SU-DHL-6 (cell line): ENCODE results near the gene NKD1.

Experiments
- H2AFZ ChIP-seq: fragments of 200-600 bp; sonication (generic); 2 replicates; pipeline ENCODE4 v1.6.1; 2014; ENCODE audit warnings: low read depth, mild to moderate bottlenecking, moderate library complexity, mixed read lengths, antibody characterized with exemption, low read length; ENCODE audit not compliant: severe bottlenecking
- H3F3A ChIP-seq: fragments of 200-600 bp; shearing (Covaris generic); 2 replicates; pipeline ENCODE4 v1.6.0; 2016; ENCODE audit warnings: antibody characterized with exemption, mild to moderate bottlenecking; ENCODE audit not compliant: insufficient read depth
- H3K27ac ChIP-seq: fragments of 200-600 bp; sonication (generic); 2 replicates; pipeline ENCODE4 v1.5.1; 2016; ENCODE audit warnings: low read depth, mild to moderate bottlenecking, low read length, moderate library complexity, mixed read lengths
- H3K27me3 ChIP-seq: fragments of 200-600 bp; sonication (generic), shearing (Covaris generic); 2 replicates; pipeline ENCODE4 v1.6.0; 2014; ENCODE audit warnings: mild to moderate bottlenecking, low read length
- H3K36me3 ChIP-seq: fragments of 200-600 bp; sonication (generic); 2 replicates; pipeline ENCODE4 v1.6.1; 2014; ENCODE audit warnings: mild to moderate bottlenecking, low read length, mixed read lengths
- H3K4me2 ChIP-seq: fragments of 300-600, 200-600 bp; shearing (Covaris generic), sonication (generic); 2 replicates; pipeline ENCODE4 v1.6.0; 2014; ENCODE audit warnings: low read length, low read depth, mild to moderate bottlenecking; ENCODE audit not compliant: poor library complexity, severe bottlenecking
- H3K4me3 ChIP-seq: fragments of 200-600 bp; sonication (generic); 2 replicates; pipeline ENCODE4 v1.5.1; 2014; ENCODE audit warnings: antibody characterized with exemption, low read length, mild to moderate bottlenecking, mixed read lengths; ENCODE audit not compliant: insufficient read depth, poor library complexity, severe bottlenecking
- H3K79me2 ChIP-seq: fragments of 200-600 bp; sonication (generic); 2 replicates; pipeline ENCODE4 v1.6.1; 2014; ENCODE audit warnings: mild to moderate bottlenecking, low read length, moderate library complexity; ENCODE audit not compliant: insufficient read depth
- H3K9ac ChIP-seq: fragments of 200-600 bp; sonication (generic); 2 replicates; pipeline ENCODE4 v1.7.0; 2014; ENCODE audit warnings: mild to moderate bottlenecking, low read length
- H3K9me2 ChIP-seq: fragments of 200-600 bp; sonication (generic); replicated peaks from 2 replicates; pipeline ENCODE4 v1.6.1; 2014; ENCODE audit warnings: low read length; ENCODE audit not compliant: insufficient read depth
- H3K9me3 ChIP-seq: fragments of 200-600 bp; sonication (generic); 2 replicates; pipeline ENCODE4 v1.6.1; 2014; ENCODE audit warnings: low read length, mixed read lengths; ENCODE audit not compliant: insufficient read depth
- H4K20me1 ChIP-seq: fragments of 200-600 bp; sonication (generic); 2 replicates; pipeline ENCODE4 v1.6.1; 2014; ENCODE audit warnings: low read depth, mild to moderate bottlenecking, antibody characterized with exemption, low read length, moderate library complexity, mixed read lengths
- CTCF ChIP-seq: fragments of 200-600 bp; sonication (generic); IDR thresholded peaks from one replicate; pipeline ENCODE4 v1.5.1; 2017; ENCODE audit warnings: antibody characterized with exemption, mild to moderate bottlenecking, low read length, moderate library complexity; ENCODE audit not compliant: insufficient read depth, poor library complexity, severe bottlenecking
- EZH2phosphoT487 ChIP-seq: fragments of 200-600 bp; sonication (generic), shearing (Covaris generic); conservative IDR thresholded peaks from 2 replicates; pipeline ENCODE4 v1.6.1; 2018; ENCODE audit warnings: mild to moderate bottlenecking, antibody characterized with exemption, low read length, moderate library complexity, mixed read lengths

NKD1 gene

GRCh38 chr16:50591800-50592771, 43.9 kb downstream of the NKD1 start:
- no peaks in the 10 kb centered on the region for H3K79me2 ChIP-seq
- H4K20me1 ChIP-seq = no peaks in the 10 kb centered on the region
- H3K9me3 ChIP-seq = no peaks in the 10 kb centered on the region
- no peaks in the 10 kb centered on the region for H3F3A ChIP-seq
- no peak overlapping the region for H3K4me2 ChIP-seq
- H3K9me2 ChIP-seq = no peaks in the 10 kb centered on the region
- TF ChIP-seq CTCF = no peak
- no peak for TF ChIP-seq EZH2phosphoT487
- H3K27me3 ChIP-seq = no peaks in the 10 kb centered on the region
- no peak overlapping the region for H3K27ac ChIP-seq
- H3K36me3 ChIP-seq = no peaks in the 10 kb centered on the region
- no peak overlapping the region for H3K4me3 ChIP-seq
- no peak overlapping the region for H3K9ac ChIP-seq
- H2AFZ ChIP-seq = no peak overlapping the region

- TF ChIP-seq EZH2phosphoT487 = no peak
- no peak for TF ChIP-seq CTCF
- H3K27me3 ChIP-seq = no peaks in the 10 kb centered on the region
- no peak overlapping the region for H3K9ac ChIP-seq
- H3K9me3 ChIP-seq = no peaks in the 10 kb centered on the region
- no peak overlapping the region for H3K4me3 ChIP-seq
- H3K79me2 ChIP-seq = no peaks in the 10 kb centered on the region
- no peaks in the 10 kb centered on the region for H3F3A ChIP-seq
- H2AFZ ChIP-seq = no peak overlapping the region
- no peaks in the 10 kb centered on the region for H3K9me2 ChIP-seq
- H3K4me2 ChIP-seq = no peak overlapping the region
- H3K27ac ChIP-seq = no peak overlapping the region
- no peaks in the 10 kb centered on the region for H4K20me1 ChIP-seq
- H3K36me3 ChIP-seq = no peaks in the 10 kb centered on the region
Measured at GRCh38 chr16:50592996-50593395, 44.8 kb downstream of the NKD1 start.

DNA sequence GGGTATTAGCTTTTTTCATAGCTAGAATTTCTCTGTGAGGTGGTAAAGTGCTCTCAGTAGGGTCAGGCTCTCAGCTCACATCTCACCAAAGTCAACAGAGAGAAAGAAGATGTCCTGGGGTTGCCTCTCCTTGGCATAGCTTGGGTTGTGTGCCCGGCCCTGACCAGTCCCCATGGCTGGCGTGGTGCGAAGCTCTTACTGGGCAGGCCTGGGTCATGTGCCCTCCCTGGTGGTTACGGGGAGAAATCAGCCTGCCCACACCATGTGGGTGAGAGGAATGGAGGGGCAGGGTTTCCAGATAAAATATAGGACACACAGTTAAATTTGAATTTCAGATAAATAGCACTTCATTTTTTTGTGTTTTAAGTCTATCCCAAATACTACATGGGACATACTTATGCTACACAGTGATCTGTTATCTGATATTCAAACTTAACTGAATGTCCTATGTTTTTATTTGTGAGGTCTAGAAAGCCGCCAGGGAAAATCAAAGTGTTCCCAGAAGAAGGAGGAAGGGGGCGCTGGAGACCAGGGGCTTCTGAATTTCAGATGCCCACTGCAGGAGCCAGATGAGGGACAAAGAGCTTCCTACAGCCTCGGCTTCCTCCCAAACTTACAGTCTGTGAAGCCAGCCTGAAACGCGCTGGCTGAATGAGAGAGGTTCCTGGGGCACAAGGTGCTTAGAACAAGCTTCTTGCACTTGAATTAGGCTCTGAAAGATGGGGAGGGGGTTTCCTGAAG, 45.4 kb downstream of the NKD1 start:
- Histone ChIP-seq H3K9me2 (no peaks in the 10 kb centered on the region), H3K9ac (no peak overlapping the region), H3K79me2 (no peaks in the 10 kb centered on the region), H2AFZ (no peak overlapping the region), H3K9me3 (no peaks in the 10 kb centered on the region), H3K4me3 (no peak overlapping the region), H3K27ac (no peak overlapping the region), H3F3A (no peaks in the 10 kb centered on the region), H3K36me3 (no peaks in the 10 kb centered on the region), H3K27me3 (no peaks in the 10 kb centered on the region), H4K20me1 (no peaks in the 10 kb centered on the region), H3K4me2 (no peak overlapping the region)
- no peak for TF ChIP-seq EZH2phosphoT487
- TF ChIP-seq CTCF = no peak
